HG03521 (cell line): Measurements from ENCODE around the gene GNS.

Source experiments
- ATAC-seq: cut with Tn5 transposase; IDR thresholded peaks from one replicate; pipeline ENCODE4 v1.9.1; 2021; ENCODE audit warnings: mild to moderate bottlenecking, moderate library complexity; ENCODE audit not compliant: unreplicated experiment

The GNS gene

GRCh38 chr12:64759035-64759894 lies at the start of gene GNS:
GNS (minus strand) TSS chr12:64759406; CDS start chr12:64759276, 130 bp downstream.
- ATAC-seq, result peak; percentile 85

- ATAC-seq, result no peak
Observed at GRCh38 chr12:64808110-64808509, 48.9 kb upstream of the GNS start.

- ATAC-seq, result no peak
Observed at GRCh38 chr12:64806593-64807460, 47.6 kb upstream of the GNS start.

- ATAC-seq, result no peak
Observed at GRCh38 chr12:64806173-64806572, 47.0 kb upstream of the GNS start.

- peak; percentile 72 for ATAC-seq
Observed at GRCh38 chr12:64802180-64802775, 43.1 kb upstream of the GNS start.

- ATAC-seq, result no peak
Observed at GRCh38 chr12:64801381-64801780, 42.2 kb upstream of the GNS start.

GRCh38 chr12:64800640-64801039 lies 41.4 kb upstream of the GNS start:
- peak; percentile 42 for ATAC-seq

GRCh38 chr12:64798165-64798564 lies 39.0 kb upstream of the GNS start:
- no peak for ATAC-seq

- ATAC-seq, result no peak
Observed at GRCh38 chr12:64797156-64797555, 38.0 kb upstream of the GNS start.

GRCh38 chr12:64796205-64796845 lies 37.1 kb upstream of the GNS start:
- peak; percentile 73 for ATAC-seq

- ATAC-seq, result no peak
Observed at GRCh38 chr12:64794305-64794704, 35.1 kb upstream of the GNS start.

GRCh38 chr12:64793610-64794009 lies 34.4 kb upstream of the GNS start:
- ATAC-seq, result no peak

GRCh38 chr12:64792128-64792527 lies 32.9 kb upstream of the GNS start:
- ATAC-seq, result no peak

GRCh38 chr12:64791036-64791435 lies 31.8 kb upstream of the GNS start:
- no peak for ATAC-seq

- no peak for ATAC-seq
Observed at GRCh38 chr12:64790166-64790565, 31.0 kb upstream of the GNS start.

- no peak for ATAC-seq
Observed at GRCh38 chr12:64785838-64786237, 26.6 kb upstream of the GNS start.

- ATAC-seq, result no peak
Observed at GRCh38 chr12:64782191-64782876, 23.1 kb upstream of the GNS start.

- ATAC-seq, result no peak
Observed at GRCh38 chr12:64781280-64782190, 22.3 kb upstream of the GNS start.

GRCh38 chr12:64780531-64781279 lies 21.5 kb upstream of the GNS start:
- ATAC-seq, result no peak
